Measurements from ENCODE around the gene JOSD2. TPM values are rescaled to one million over a fixed set of nuclear protein-coding genes. Genes with fewer than 3 reads are reported as not detected.

Gene JOSD2
- total and polyA plus RNA-seq, 9 of the 15 experiments (the other 6 are each of a cell fraction or from before 2014, with no cell fraction given): 0.06 to 14.4 (median 3.1) TPM

- TF ChIP-seq ESRRA (IDR thresholded peaks at IDR 0.05; ENCODE audit: borderline replicate concordance, low read depth): peak; percentile 39; the same call in 1 of the 2 replicates
- peak; percentile 77; the same call in 1 of the 2 replicates for TF ChIP-seq DMBX1 (CRISPR knock-in tag; IDR thresholded peaks at IDR 0.05; ENCODE audit: borderline replicate concordance)
- no peak for TF ChIP-seq CHD4 (IDR thresholded peaks at IDR 0.05; ENCODE audit: insufficient read depth, insufficient replicate concordance, low read depth, low read length, poor library complexity, severe bottlenecking)
- peak; percentile 19; the same call in 1 of the 2 replicates for TF ChIP-seq VEZF1 (CRISPR knock-in tag; IDR thresholded peaks at IDR 0.05)
- TF ChIP-seq SRSF1 (IDR thresholded peaks at IDR 0.05; ENCODE audit: low read depth, low read length): no peak
- TF ChIP-seq ETS1 (conservative IDR thresholded peaks at IDR 0.05; ENCODE audit: control insufficient read depth, low read depth, low read length): 0 out of 2 replicates have a peak, but pooled peaks have one; percentile 18
- TF ChIP-seq HLTF (IDR thresholded peaks at IDR 0.05): peak; percentile 66; the same call in 1 of the 2 replicates
- TF ChIP-seq CHD7 (IDR thresholded peaks at IDR 0.05; ENCODE audit: low read depth, low read length): no peak
- peak in 1 of 2 experiments; percentile 72; a peak in 2 of 4 replicates for TF ChIP-seq RCOR1 (IDR thresholded peaks at IDR 0.05; ENCODE audit: borderline replicate concordance in 1 of 2, low read depth in 2 of 2, low read length in 2 of 2)
- no peak for TF ChIP-seq THAP7 (CRISPR knock-in tag; IDR thresholded peaks at IDR 0.05)
- TF ChIP-seq GABPB1 (CRISPR knock-in tag; IDR thresholded peaks at IDR 0.05): peak; percentile 47
These were observed 26.8 kb upstream of the JOSD2 start (continued) for GRCh38 chr19:50537769-50538230.
